HEK293 (cell line): ENCODE results near the gene CTF1.

Experiments
- CTCF ChIA-PET: fragments of 350-600 bp; formaldehyde crosslinking; extraction: SDS; loops from one replicate; lab custom pipeline; 2021; ENCODE audit warnings: antibody characterized with exemption; lab: Yijun Ruan, JAX
- POLR2A ChIA-PET: fragments of 300-600 bp; formaldehyde crosslinking; extraction: SDS; loops from one replicate; lab custom pipeline; 2020; ENCODE audit warnings: antibody characterized with exemption, inconsistent platforms; lab: Yijun Ruan, JAX
- H3K27ac ChIP-seq: fragments of 200-500 bp; sonication (Bioruptor generic); 2 replicates; pipeline ENCODE4 v1.5.1; 2014; ENCODE audit warnings: low read depth, low read length, control low read depth, inconsistent platforms; ENCODE audit errors: extremely low read depth
- H3K36me3 ChIP-seq, 2 experiments: fragments of 200-500 bp in 1 of 2; sonication (Bioruptor generic) in 1 of 2; 1 replicate in 1 of 2; 2 replicates in 1 of 2; pipeline ENCODE4 v1.5.1; 2014 to 2017; ENCODE audit warnings: inconsistent platforms in 2 of 2, low read length in 2 of 2; ENCODE audit not compliant: control insufficient read depth in 2 of 2, insufficient read depth in 1 of 2
- H3K4me1 ChIP-seq: fragments of 200-500 bp; sonication (Bioruptor generic); 2 replicates; pipeline ENCODE4 v1.5.1; 2014; ENCODE audit warnings: mild to moderate bottlenecking, low read length, inconsistent platforms; ENCODE audit not compliant: control insufficient read depth, insufficient read depth
- H3K4me3 ChIP-seq: 2 replicates; pipeline ENCODE4 v1.5.1; 2011; ENCODE audit warnings: low read depth, mild to moderate bottlenecking, control low read depth, low read length, moderate library complexity
- H3K9me3 ChIP-seq: fragments of 200-500 bp; sonication (Bioruptor generic); 2 replicates; pipeline ENCODE4 v1.5.1; 2014; ENCODE audit warnings: low read depth, low read length, inconsistent platforms; ENCODE audit not compliant: control insufficient read depth, insufficient read depth
- BCL11A ChIP-seq: fragments of 450-650 bp; formaldehyde crosslinking; IDR thresholded peaks from 2 replicates; pipeline ENCODE4 v1.5.1; 2016; ENCODE audit warnings: low read depth, missing biosample characterization, missing genetic modification characterization
- GLI2 ChIP-seq: fragments of 450-650 bp; formaldehyde crosslinking; IDR thresholded peaks from 2 replicates; pipeline ENCODE4; 2017; ENCODE audit warnings: missing biosample characterization, missing genetic modification characterization, low read depth, borderline replicate concordance
- GLIS1 ChIP-seq: fragments of 450-650 bp; formaldehyde crosslinking; IDR thresholded peaks from 2 replicates; pipeline ENCODE4 v1.5.1; 2016; ENCODE audit warnings: missing biosample characterization, missing genetic modification characterization
- KLF1 ChIP-seq: fragments of 450-650 bp; formaldehyde crosslinking; IDR thresholded peaks from 2 replicates; pipeline ENCODE4 v1.5.1; 2016; ENCODE audit warnings: missing biosample characterization, missing genetic modification characterization
- KLF10 ChIP-seq: fragments of 450-650 bp; IDR thresholded peaks from 2 replicates; pipeline ENCODE4 v1.5.1; 2018; ENCODE audit warnings: missing biosample characterization, mild to moderate bottlenecking, missing genetic modification characterization
- KLF8 ChIP-seq: fragments of 450-650 bp; formaldehyde crosslinking; IDR thresholded peaks from 2 replicates; pipeline ENCODE4 v1.5.1; 2016; ENCODE audit warnings: missing biosample characterization, missing genetic modification characterization
- KLF9 ChIP-seq: fragments of 450-650 bp; formaldehyde crosslinking; IDR thresholded peaks from 2 replicates; pipeline ENCODE4 v1.5.1; 2016; ENCODE audit warnings: missing biosample characterization, missing genetic modification characterization, low read depth
- PATZ1 ChIP-seq: fragments of 450-650 bp; formaldehyde crosslinking; IDR thresholded peaks from 2 replicates; pipeline ENCODE4 v1.5.1; 2016; ENCODE audit warnings: missing biosample characterization, missing genetic modification characterization
- SCRT1 ChIP-seq: fragments of 450-650 bp; formaldehyde crosslinking; IDR thresholded peaks from 2 replicates; pipeline ENCODE4 v1.5.1; 2016; ENCODE audit warnings: missing biosample characterization, missing genetic modification characterization, borderline replicate concordance
- SP2 ChIP-seq: fragments of 450-650 bp; formaldehyde crosslinking; IDR thresholded peaks from 2 replicates; pipeline ENCODE4 v1.5.1; 2016; ENCODE audit warnings: missing biosample characterization, missing genetic modification characterization
- TSHZ1 ChIP-seq: fragments of 450-650 bp; formaldehyde crosslinking; IDR thresholded peaks from 2 replicates; pipeline ENCODE4 v1.5.1; 2016; ENCODE audit warnings: missing biosample characterization, missing genetic modification characterization, borderline replicate concordance
- YY1 ChIP-seq: fragments of 450-650 bp; formaldehyde crosslinking; IDR thresholded peaks from 2 replicates; pipeline ENCODE4 v1.5.1; 2018; ENCODE audit warnings: missing biosample characterization, missing genetic modification characterization
- ZBTB44 ChIP-seq: fragments of 450-650 bp; IDR thresholded peaks from 2 replicates; pipeline ENCODE4 v1.5.1; 2018; ENCODE audit warnings: missing biosample characterization, mild to moderate bottlenecking, missing genetic modification characterization
- ZBTB8A ChIP-seq: fragments of 450-650 bp; formaldehyde crosslinking; IDR thresholded peaks from 2 replicates; pipeline ENCODE4 v1.5.1; 2016; ENCODE audit warnings: missing biosample characterization, missing genetic modification characterization
- ZFHX2 ChIP-seq: fragments of 450-650 bp; formaldehyde crosslinking; conservative IDR thresholded peaks from 2 replicates; pipeline ENCODE4 v1.5.1; 2016; ENCODE audit warnings: missing biosample characterization, missing genetic modification characterization
- ZIC2 ChIP-seq: fragments of 450-650 bp; formaldehyde crosslinking; IDR thresholded peaks from 2 replicates; pipeline ENCODE4 v1.5.1; 2016; ENCODE audit warnings: missing biosample characterization, missing genetic modification characterization
- ZNF133 ChIP-seq: fragments of 450-650 bp; formaldehyde crosslinking; IDR thresholded peaks from 2 replicates; pipeline ENCODE4 v1.5.1; 2016; ENCODE audit warnings: missing biosample characterization, missing genetic modification characterization
- ZNF148 ChIP-seq: fragments of 450-650 bp; formaldehyde crosslinking; IDR thresholded peaks from 2 replicates; pipeline ENCODE4 v1.5.0; 2017; ENCODE audit warnings: missing biosample characterization, missing genetic modification characterization, borderline replicate concordance
- ZNF394 ChIP-seq: fragments of 450-650 bp; formaldehyde crosslinking; IDR thresholded peaks from 2 replicates; pipeline ENCODE4 v1.5.1; 2016; ENCODE audit warnings: missing biosample characterization, missing genetic modification characterization, mild to moderate bottlenecking, moderate library complexity, borderline replicate concordance
- ZNF404 ChIP-seq: fragments of 450-650 bp; formaldehyde crosslinking; IDR thresholded peaks from 2 replicates; pipeline ENCODE4 v1.5.1; 2017; ENCODE audit warnings: missing biosample characterization, missing genetic modification characterization
- ZNF548 ChIP-seq: fragments of 450-650 bp; formaldehyde crosslinking; IDR thresholded peaks from 2 replicates; pipeline ENCODE4 v1.5.1; 2016; ENCODE audit warnings: missing biosample characterization, missing genetic modification characterization
- ZNF560 ChIP-seq: fragments of 450-650 bp; formaldehyde crosslinking; IDR thresholded peaks from 2 replicates; pipeline ENCODE4 v1.5.1; 2017; ENCODE audit warnings: missing biosample characterization, missing genetic modification characterization, borderline replicate concordance
- ZNF561 ChIP-seq: fragments of 450-650 bp; IDR thresholded peaks from 2 replicates; pipeline ENCODE4 v1.5.1; 2018; ENCODE audit warnings: missing biosample characterization, missing genetic modification characterization, borderline replicate concordance
- ZNF629 ChIP-seq: fragments of 450-650 bp; formaldehyde crosslinking; IDR thresholded peaks from 2 replicates; pipeline ENCODE4 v1.5.1; 2017; ENCODE audit warnings: missing biosample characterization, missing genetic modification characterization
- ZNF660 ChIP-seq: fragments of 450-650 bp; IDR thresholded peaks from 2 replicates; pipeline ENCODE4 v1.5.1; 2018; ENCODE audit warnings: missing biosample characterization, mild to moderate bottlenecking, missing genetic modification characterization
- ZNF701 ChIP-seq: fragments of 450-650 bp; formaldehyde crosslinking; IDR thresholded peaks from 2 replicates; pipeline ENCODE4 v1.5.1; 2016; ENCODE audit warnings: missing biosample characterization, missing genetic modification characterization
- ZNF843 ChIP-seq: fragments of 450-650 bp; formaldehyde crosslinking; IDR thresholded peaks from 2 replicates; pipeline ENCODE4 v1.5.1; 2016; ENCODE audit warnings: missing biosample characterization, missing genetic modification characterization
- ZSCAN16 ChIP-seq: fragments of 450-650 bp; formaldehyde crosslinking; IDR thresholded peaks from 2 replicates; pipeline ENCODE4 v1.5.1; 2016; ENCODE audit warnings: missing biosample characterization, missing genetic modification characterization

Gene CTF1

GRCh38 chr16:30921748-30922419, 25.5 kb downstream of the CTF1 start (continued):
- TF ChIP-seq ZNF394 (tag by site-specific recombination) (peak; percentile 40), ZNF404 (tag by site-specific recombination) (0 out of 2 replicates have a peak, but pooled peaks have one; percentile 11), ZBTB44 (tag by site-specific recombination) (no peak), ZNF148 (tag by site-specific recombination) (no peak; the same call in 1 of the 2 replicates), YY1 (peak; percentile 28), GLI2 (no peak), SCRT1 (no peak), GLIS1 (tag by site-specific recombination) (no peak), ZNF560 (tag by site-specific recombination) (no peak), ZFHX2 (tag by site-specific recombination) (peak; percentile 25; the same call in 1 of the 2 replicates), ZNF701 (no peak), ZSCAN16 (tag by site-specific recombination) (no peak), ZNF660 (tag by site-specific recombination) (0 out of 2 replicates have a peak, but pooled peaks have one; percentile 5), ZNF548 (tag by site-specific recombination) (no peak), KLF9 (tag by site-specific recombination) (peak; percentile 99), KLF1 (tag by site-specific recombination) (no peak), ZNF133 (no peak)
- TF ChIP-seq, all 188 proteins: peak for 47

GRCh38 chr16:30922420-30922959, 26.1 kb downstream of the CTF1 start:
- Histone ChIP-seq H3K27ac (peak overlapping the region; percentile 60), H3K9me3 (no peaks in the 10 kb centered on the region), H3K36me3 (peaks cover 0 to 29% of the 10 kb centered on the region in 2 experiments; a peak in 1 of 3 replicates), H3K4me1 (no peaks in the 10 kb centered on the region), H3K4me3 (peak overlapping the region; percentile 61)
- ChIA-PET CTCF (interaction anchor here (0.6 to 1.0 kb wide), 5 partner anchors 79 to 891 kb away, joined by 3 to 5 read pairs (median 4); partner anchors contain the start of gene KAT8), POLR2A (interaction anchor here (0.8 to 1.2 kb wide), 2 partner anchors 75 to 117 kb away, joined by 3 read pairs; no protein-coding TSS in a partner anchor)
- TF ChIP-seq SP2 (peak; percentile 82), ZNF843 (tag by site-specific recombination) (peak; percentile 25; the same call in 1 of the 2 replicates), ZIC2 (tag by site-specific recombination) (0 out of 2 replicates have a peak, but pooled peaks have one; percentile 38), PATZ1 (peak; percentile 48), BCL11A (no peak), ZNF629 (tag by site-specific recombination) (peak; percentile 74), TSHZ1 (tag by site-specific recombination) (no peak), KLF10 (tag by site-specific recombination) (no peak), KLF1 (tag by site-specific recombination) (peak; percentile 50), ZBTB8A (tag by site-specific recombination) (peak; percentile 51; the same call in 1 of the 2 replicates), ZNF561 (0 out of 2 replicates have a peak, but pooled peaks have one; percentile 35), KLF8 (tag by site-specific recombination) (peak; percentile 95)
